GM18499 (cell line): Measurements from ENCODE around the gene METRNL.

Experiments used
- ATAC-seq: cut with Tn5 transposase; IDR thresholded peaks from one replicate; pipeline ENCODE4 v1.9.1; 2021; ENCODE audit warnings: moderate number of reproducible peaks; ENCODE audit not compliant: insufficient read depth, unreplicated experiment

Gene METRNL

GRCh38 chr17:83089328-83090132 is 10.1 kb downstream of the METRNL start:
- ATAC-seq = no peak

GRCh38 chr17:83090444-83091256 is 11.2 kb downstream of the METRNL start:
- no peak for ATAC-seq

GRCh38 chr17:83091257-83092141 is 12.1 kb downstream of the METRNL start:
- ATAC-seq = no peak

GRCh38 chr17:83092186-83092585 is 12.8 kb downstream of the METRNL start:
- ATAC-seq = no peak

GRCh38 chr17:83092931-83093330 is 13.5 kb downstream of the METRNL start:
- no peak for ATAC-seq

GRCh38 chr17:83093506-83093905 is 14.1 kb downstream of the METRNL start:
- ATAC-seq = no peak

GRCh38 chr17:83094291-83094690 is 14.9 kb downstream of the METRNL start:
- no peak for ATAC-seq

- no peak for ATAC-seq
These were observed 15.6 kb downstream of the METRNL start for GRCh38 chr17:83095016-83095415.

- no peak for ATAC-seq
These were observed 17.2 kb downstream of the METRNL start for GRCh38 chr17:83096401-83097224.

GRCh38 chr17:83097831-83098230 is 18.4 kb downstream of the METRNL start:
- ATAC-seq = no peak

- no peak for ATAC-seq
These were observed 19.1 kb downstream of the METRNL start for GRCh38 chr17:83098241-83099085.

- ATAC-seq = no peak
These were observed 19.7 kb downstream of the METRNL start for GRCh38 chr17:83099086-83099555.

- no peak for ATAC-seq
These were observed 20.3 kb downstream of the METRNL start for GRCh38 chr17:83099570-83100181.

- ATAC-seq = no peak
These were observed 20.9 kb downstream of the METRNL start for GRCh38 chr17:83100220-83100852.

GRCh38 chr17:83100853-83101391 is 21.5 kb downstream of the METRNL start:
- ATAC-seq = no peak

GRCh38 chr17:83101805-83102480 is 22.5 kb downstream of the METRNL start:
- ATAC-seq = no peak
